ENCODE data around the gene PRRT4.

DNA sequence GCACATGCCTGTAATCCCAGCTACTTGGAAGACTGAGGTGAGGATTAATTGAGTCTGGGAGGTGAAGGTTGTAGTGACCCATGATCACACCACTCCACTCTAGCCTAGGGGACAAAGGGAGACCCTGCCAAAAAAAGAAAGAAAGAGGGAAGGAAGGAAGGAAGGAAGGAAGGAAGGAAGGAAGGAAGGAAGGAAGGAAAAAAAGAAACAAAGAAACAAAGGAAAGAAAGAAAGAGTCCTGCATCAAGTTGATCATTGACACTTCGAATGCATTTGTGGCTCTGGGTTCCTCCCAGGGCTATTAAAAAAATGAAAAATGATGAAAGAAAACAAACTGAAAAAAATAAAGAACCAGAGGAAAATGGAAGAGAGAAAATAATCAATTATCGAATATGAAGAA is 3.9 kb upstream of the PRRT4 start:
- TF ChIP-seq EGR1 (IDR thresholded peaks at IDR 0.05; ENCODE audit: low read depth in 2 of 2) (no peak), YY1 (IDR thresholded peaks at IDR 0.05) (no peak), JUND (IDR thresholded peaks at IDR 0.05) (no peak), GABPA (IDR thresholded peaks at IDR 0.05 in 1 of 2, conservative IDR thresholded peaks at IDR 0.05 in 1 of 2) (no peak), TAF1 (conservative IDR thresholded peaks at IDR 0.05) (no peak), NR2F2 (IDR thresholded peaks at IDR 0.05) (no peak), FOXA1 (IDR thresholded peaks at IDR 0.05) (no peak), SP1 (IDR thresholded peaks at IDR 0.05) (no peak), HNF4G (IDR thresholded peaks at IDR 0.05) (no peak), HNF4A (conservative IDR thresholded peaks at IDR 0.05) (no peak)
- TF ChIP-seq, protein P1, sequence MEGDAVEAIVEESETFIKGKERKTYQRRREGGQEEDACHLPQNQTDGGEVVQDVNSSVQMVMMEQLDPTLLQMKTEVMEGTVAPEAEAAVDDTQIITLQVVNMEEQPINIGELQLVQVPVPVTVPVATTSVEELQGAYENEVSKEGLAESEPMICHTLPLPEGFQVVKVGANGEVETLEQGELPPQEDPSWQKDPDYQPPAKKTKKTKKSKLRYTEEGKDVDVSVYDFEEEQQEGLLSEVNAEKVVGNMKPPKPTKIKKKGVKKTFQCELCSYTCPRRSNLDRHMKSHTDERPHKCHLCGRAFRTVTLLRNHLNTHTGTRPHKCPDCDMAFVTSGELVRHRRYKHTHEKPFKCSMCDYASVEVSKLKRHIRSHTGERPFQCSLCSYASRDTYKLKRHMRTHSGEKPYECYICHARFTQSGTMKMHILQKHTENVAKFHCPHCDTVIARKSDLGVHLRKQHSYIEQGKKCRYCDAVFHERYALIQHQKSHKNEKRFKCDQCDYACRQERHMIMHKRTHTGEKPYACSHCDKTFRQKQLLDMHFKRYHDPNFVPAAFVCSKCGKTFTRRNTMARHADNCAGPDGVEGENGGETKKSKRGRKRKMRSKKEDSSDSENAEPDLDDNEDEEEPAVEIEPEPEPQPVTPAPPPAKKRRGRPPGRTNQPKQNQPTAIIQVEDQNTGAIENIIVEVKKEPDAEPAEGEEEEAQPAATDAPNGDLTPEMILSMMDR (IDR thresholded peaks at IDR 0.05; ENCODE audit: low read depth, low read length, missing input control): no peak
- TF ChIP-seq, protein P2, sequence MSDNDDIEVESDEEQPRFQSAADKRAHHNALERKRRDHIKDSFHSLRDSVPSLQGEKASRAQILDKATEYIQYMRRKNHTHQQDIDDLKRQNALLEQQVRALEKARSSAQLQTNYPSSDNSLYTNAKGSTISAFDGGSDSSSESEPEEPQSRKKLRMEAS (IDR thresholded peaks at IDR 0.05): no peak
- TF ChIP-seq, protein P3, sequence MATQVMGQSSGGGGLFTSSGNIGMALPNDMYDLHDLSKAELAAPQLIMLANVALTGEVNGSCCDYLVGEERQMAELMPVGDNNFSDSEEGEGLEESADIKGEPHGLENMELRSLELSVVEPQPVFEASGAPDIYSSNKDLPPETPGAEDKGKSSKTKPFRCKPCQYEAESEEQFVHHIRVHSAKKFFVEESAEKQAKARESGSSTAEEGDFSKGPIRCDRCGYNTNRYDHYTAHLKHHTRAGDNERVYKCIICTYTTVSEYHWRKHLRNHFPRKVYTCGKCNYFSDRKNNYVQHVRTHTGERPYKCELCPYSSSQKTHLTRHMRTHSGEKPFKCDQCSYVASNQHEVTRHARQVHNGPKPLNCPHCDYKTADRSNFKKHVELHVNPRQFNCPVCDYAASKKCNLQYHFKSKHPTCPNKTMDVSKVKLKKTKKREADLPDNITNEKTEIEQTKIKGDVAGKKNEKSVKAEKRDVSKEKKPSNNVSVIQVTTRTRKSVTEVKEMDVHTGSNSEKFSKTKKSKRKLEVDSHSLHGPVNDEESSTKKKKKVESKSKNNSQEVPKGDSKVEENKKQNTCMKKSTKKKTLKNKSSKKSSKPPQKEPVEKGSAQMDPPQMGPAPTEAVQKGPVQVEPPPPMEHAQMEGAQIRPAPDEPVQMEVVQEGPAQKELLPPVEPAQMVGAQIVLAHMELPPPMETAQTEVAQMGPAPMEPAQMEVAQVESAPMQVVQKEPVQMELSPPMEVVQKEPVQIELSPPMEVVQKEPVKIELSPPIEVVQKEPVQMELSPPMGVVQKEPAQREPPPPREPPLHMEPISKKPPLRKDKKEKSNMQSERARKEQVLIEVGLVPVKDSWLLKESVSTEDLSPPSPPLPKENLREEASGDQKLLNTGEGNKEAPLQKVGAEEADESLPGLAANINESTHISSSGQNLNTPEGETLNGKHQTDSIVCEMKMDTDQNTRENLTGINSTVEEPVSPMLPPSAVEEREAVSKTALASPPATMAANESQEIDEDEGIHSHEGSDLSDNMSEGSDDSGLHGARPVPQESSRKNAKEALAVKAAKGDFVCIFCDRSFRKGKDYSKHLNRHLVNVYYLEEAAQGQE (IDR thresholded peaks at IDR 0.05): no peak
- TF ChIP-seq, protein P4, sequence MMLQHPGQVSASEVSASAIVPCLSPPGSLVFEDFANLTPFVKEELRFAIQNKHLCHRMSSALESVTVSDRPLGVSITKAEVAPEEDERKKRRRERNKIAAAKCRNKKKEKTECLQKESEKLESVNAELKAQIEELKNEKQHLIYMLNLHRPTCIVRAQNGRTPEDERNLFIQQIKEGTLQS (IDR thresholded peaks at IDR 0.05): no peak

Measured in liver (tissue), 3 donors.